HG03045 (cell line): Measurements from ENCODE around the gene KLHDC8A.

ENCODE experiments used
- ATAC-seq: cut with Tn5 transposase; IDR thresholded peaks from one replicate; pipeline ENCODE4 v1.9.1; 2021; ENCODE audit warnings: mild to moderate bottlenecking, moderate library complexity; ENCODE audit not compliant: unreplicated experiment

KLHDC8A gene

DNA sequence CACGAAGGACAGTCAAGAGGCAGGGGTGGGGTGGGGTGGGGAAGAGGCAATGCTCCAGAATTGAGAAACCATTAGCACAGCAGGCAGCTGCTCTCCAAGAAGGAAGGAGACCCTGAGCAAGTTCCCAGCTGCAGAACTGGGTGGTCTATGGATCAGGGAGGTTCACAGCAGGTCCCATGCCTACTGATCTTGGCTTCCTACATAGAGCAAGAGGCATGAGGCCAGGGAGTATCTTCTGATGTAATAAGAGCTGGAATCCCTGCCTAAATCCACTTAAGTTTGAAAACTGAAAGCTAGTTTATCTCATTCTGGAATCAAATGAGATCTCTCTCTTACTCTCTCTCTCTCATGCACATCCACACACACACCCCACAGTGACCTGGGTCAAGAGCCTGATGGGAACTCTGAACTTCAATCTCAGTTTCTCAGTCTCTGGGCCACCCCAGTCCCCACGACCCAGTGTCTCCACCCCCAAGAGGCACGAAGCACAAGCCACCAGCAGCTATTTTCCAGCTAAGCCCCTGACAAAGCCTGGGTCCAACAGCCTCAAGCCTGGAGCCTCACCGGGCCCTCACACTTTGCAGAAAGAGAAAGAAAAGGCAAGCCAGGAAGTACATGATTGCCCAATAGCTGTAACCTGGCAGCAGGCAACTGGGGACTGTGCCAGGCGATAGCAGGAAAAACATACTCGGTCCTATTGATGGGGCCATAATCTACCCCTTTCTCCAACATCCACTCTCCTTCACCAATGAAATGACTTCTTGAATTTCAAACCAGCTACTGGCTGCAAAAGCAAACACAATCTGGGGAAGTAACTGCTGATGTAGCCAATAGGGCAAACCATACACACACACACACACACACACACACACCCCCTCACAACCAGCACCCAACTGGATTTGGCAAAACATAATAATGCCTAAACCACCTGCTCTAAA is 37.4 kb downstream of the KLHDC8A start:
- ATAC-seq = no peak

DNA sequence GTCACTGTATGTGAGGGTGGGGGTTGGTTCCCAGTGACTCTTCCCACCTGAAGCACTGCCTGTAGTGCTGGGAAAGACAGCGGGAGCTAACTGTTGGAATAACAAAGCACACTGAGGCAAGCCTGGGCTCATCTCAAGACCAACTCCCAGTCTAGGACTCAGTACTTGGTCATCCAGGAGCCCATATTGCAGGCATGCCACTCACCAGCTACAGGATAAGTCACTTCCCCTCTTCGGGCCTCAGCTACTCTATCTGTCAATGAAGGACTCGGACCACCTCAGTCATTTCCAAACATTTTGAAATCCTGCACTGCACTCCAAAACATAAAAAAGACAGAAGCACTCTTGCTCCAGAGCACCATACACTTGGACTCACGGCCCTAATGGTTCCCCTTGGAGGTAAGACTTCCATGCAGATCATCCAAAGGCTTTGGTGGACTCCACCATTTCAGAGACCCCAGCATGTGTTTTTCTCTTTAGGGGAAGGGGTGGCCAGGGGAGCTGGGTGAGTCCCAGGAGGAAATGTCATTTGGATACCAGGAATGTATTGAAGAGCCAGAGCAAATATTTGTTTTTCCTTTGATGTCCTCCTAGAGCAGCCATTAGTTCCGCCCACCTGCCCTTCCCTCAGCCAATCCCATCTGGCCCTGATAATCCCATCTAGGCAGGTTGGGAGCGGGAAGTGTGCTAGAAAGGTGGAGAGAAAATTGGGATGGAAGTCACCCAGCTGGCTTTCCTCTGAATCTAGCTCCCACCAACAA is 38.3 kb downstream of the KLHDC8A start:
- no peak for ATAC-seq

GRCh38 chr1:205317311-205317917 is 39.3 kb downstream of the KLHDC8A start:
- ATAC-seq = no peak

GRCh38 chr1:205316161-205316566 is 40.6 kb downstream of the KLHDC8A start:
- ATAC-seq = no peak

DNA sequence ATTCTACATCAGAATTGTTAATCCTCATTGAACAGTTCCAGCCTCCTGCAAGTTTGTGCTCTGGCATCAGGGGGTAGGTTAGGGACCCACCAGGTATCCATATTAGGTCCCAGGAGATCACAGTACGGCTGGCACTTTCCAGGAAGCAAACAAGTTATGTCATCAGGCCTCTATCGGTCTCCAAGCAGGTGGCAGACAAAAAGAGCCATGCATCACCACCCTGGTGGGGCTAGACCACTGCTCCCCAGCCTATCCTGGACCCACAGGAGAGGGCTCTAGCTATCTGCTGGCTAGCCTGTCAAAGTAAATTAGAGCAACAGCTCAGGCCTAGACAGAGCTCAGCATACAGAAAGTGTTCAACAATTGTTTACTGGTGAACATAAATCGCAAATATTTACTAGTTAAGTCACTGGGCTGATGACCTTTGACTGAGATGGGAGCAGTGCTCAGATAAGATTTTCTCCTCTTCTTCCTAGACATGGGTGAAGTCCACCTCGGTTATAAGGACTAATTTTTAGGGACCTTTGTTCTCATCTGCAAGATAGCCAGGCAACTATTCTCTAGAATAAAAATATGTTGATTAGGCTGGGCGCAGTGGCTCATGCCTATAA is 41.6 kb downstream of the KLHDC8A start:
- no peak for ATAC-seq

- peak; percentile 48 for ATAC-seq
Observed at GRCh38 chr1:205313563-205314308, 43.0 kb downstream of the KLHDC8A start.

DNA sequence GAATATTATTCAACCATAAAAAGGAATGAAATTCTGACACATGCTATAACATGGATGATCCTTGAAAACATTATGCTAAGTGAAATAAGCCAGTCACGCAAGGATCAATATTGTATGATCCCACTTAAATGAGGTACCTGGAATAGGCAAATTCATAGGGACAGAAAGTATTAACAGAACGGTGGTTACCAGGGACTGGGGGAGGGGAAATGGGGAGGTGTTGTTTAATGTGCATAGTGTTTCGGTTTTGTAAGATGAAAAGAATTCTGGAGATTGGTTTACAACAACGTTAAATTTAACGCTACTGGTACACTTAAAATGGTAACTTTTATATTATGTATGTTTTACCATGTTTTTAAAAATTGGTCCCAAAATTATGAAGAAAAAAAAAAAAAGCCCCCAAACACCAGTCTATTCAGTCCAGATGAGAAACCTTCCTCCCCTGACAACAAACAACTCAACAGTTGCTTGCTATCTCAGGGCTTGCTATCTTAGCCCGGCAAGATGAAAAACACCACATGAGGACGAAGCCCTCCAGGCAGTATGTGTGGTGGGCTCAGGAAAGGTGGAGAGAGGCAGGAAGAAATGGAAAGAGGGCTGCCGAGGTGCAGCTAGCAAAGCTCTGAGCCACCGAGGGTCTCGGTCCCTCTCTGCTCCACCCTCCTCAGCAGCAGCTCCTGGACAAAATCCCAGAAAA is 43.7 kb downstream of the KLHDC8A start:
- no peak for ATAC-seq

- no peak for ATAC-seq
Observed at GRCh38 chr1:205310976-205311704, 45.6 kb downstream of the KLHDC8A start.

DNA sequence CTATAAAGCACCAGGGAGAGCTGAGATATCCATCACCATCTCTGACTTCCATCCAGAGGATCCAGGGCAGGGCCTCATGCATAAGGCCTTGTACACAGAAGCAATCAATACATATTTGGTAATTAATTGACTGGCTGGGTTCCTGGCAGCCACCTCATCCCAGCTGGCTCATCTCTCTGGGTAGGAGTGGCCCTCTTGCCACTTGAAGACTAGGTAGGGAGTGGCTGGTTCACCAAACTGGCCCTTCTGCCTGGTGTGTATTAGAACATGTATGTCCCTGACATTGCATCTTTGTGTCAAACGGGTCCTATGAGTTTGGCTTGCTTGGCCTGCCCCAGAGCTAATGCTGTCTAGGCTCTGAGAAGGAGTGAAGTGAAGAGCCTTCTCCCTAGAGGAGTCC is 47.0 kb downstream of the KLHDC8A start:
- ATAC-seq = no peak

- no peak for ATAC-seq
Observed at GRCh38 chr1:205306929-205307566, 49.7 kb downstream of the KLHDC8A start.

GRCh38 chr1:205304695-205305070 is 52.0 kb downstream of the KLHDC8A start:
- no peak for ATAC-seq

GRCh38 chr1:205304046-205304694 is 52.6 kb downstream of the KLHDC8A start:
- ATAC-seq = no peak

DNA sequence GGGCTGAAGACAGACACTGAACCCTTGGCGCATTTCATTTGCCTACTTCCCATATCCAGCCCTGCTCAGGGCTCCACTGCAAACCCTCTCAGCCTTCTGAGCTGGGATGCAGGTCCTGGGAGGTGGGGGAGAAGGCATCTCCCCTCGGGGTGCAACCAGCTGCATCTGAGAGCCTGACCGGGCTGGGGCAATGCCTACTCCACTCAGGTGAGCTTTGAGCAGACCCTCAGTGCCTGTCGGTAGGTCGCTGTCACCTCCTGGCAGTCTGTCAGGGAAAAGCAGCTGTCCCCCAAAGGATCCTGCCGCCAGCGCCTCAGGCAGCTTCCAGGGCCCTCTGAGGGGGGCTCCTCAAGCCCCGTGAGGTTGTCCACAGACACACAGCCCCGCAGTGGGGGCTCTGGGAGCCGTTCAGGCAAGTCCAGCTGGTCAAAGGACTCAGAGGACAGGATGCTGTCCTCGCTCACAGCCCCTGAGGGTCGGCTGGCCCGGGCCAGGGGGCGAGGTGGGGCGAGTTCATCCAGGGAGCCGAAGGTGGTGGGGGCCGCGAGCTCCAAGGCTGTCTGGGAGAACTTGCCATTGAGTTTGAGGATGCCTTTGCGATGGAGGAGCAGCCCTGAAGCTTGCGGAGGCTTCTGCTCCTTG is 53.4 kb downstream of the KLHDC8A start:
- no peak for ATAC-seq

- no peak for ATAC-seq
Observed at GRCh38 chr1:205301842-205302588, 54.7 kb downstream of the KLHDC8A start.

DNA sequence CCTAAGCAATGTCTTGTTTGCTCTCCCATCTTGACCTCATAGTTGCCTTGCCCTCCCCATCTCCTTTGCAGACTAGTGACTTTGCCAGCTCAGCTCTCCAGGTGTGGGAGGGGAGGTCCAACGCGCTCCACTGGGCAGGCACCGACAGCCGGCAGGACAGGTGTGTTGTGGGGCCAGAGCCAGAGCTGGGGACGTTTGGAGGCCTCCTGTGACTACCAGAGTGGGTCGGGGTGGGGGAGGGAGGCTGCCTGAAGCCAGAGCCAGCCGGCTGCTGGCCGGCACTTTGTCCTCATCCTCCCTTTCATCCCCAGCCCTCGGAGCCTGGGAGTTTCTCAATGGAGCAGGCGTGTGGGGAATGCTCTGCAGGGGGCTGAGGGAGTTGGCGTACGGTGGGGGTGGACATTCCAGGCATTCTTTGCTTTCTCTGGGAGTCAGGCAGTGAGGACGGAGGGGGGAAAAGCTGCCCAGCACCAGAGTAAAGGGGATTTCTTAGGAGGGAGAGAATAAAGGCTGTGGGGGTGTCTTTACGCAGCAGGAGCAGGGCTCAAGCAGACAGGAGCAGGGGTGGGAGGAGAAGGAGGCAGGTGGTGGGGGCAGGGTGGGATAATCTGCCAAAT is 55.4 kb downstream of the KLHDC8A start:
- no peak for ATAC-seq

- no peak for ATAC-seq
Observed at GRCh38 chr1:205300149-205300548, 56.6 kb downstream of the KLHDC8A start.
